Lower lobe of right lung (tissue), 2 donors: ENCODE data around the gene MT4. TPM values are rescaled to one million over a fixed set of nuclear protein-coding genes. Genes with fewer than 3 reads are reported as not detected.

ENCODE experiments used
- ATAC-seq, 2 donors: fragments of 200-7000 bp; cut with Tn5 transposase; one replicate each; pipeline ENCODE4 v1.9.1; 2020 to 2022; ENCODE audit warnings: mild to moderate bottlenecking in 2 of 2, moderate library complexity in 2 of 2
- DNase-seq: peaks from one replicate; pipeline ENCODE4 v3.0.0-alpha.2; 2020
- H3K27ac ChIP-seq: fragments of 200-600 bp; one replicate; pipeline ENCODE4 v1.8.0; 2022
- H3K27me3 ChIP-seq: fragments of 200-600 bp; one replicate; pipeline ENCODE4 v1.8.0; 2022; ENCODE audit warnings: low read depth
- H3K36me3 ChIP-seq: fragments of 200-600 bp; one replicate; pipeline ENCODE4 v1.8.0; 2022; ENCODE audit warnings: mild to moderate bottlenecking
- H3K4me1 ChIP-seq: fragments of 200-600 bp; one replicate; pipeline ENCODE4 v1.8.0; 2022
- H3K4me3 ChIP-seq: fragments of 200-600 bp; one replicate; pipeline ENCODE4 v1.8.0; 2022; ENCODE audit warnings: mild to moderate bottlenecking
- H3K9me3 ChIP-seq: fragments of 200-600 bp; one replicate; pipeline ENCODE4 v1.8.0; 2022
- intact Hi-C: fragments of 100-400 bp; cut with DNase I; formaldehyde crosslinking; loops from one replicate; pipeline ENCODE4 v1.11.0; 2022
- total RNA-seq: library from RNA; stranded (reverse); fragmentation: NEBNext Ultra II Directional; extraction: Animal tissue kit (Norgen Biotek cat#: 25700); gene quantifications from one replicate; pipeline ENCODE4 v1.2.1, GENCODE V29; 2021
- TF ChIP-seq, protein P1 (sequence below): fragments of 200-600 bp; IDR thresholded peaks from one replicate; pipeline ENCODE4 v1.8.0; 2022; ENCODE audit warnings: antibody characterized with exemption, mild to moderate bottlenecking
- donor health status: DM: no; HTN: yes; CAD: no; lungs with severe emphysema.

Gene MT4
- total RNA-seq, 1 donor from 2014 or later = not detected

- H3K4me1 ChIP-seq = peaks cover 6% of the 10 kb centered on the region
- no peak for DNase-seq
- no peak for ATAC-seq
- H3K4me3 ChIP-seq = no peak overlapping the region
- peaks cover 17% of the 10 kb centered on the region for H3K27me3 ChIP-seq
- H3K27ac ChIP-seq = no peak overlapping the region
- TF ChIP-seq, protein P1, sequence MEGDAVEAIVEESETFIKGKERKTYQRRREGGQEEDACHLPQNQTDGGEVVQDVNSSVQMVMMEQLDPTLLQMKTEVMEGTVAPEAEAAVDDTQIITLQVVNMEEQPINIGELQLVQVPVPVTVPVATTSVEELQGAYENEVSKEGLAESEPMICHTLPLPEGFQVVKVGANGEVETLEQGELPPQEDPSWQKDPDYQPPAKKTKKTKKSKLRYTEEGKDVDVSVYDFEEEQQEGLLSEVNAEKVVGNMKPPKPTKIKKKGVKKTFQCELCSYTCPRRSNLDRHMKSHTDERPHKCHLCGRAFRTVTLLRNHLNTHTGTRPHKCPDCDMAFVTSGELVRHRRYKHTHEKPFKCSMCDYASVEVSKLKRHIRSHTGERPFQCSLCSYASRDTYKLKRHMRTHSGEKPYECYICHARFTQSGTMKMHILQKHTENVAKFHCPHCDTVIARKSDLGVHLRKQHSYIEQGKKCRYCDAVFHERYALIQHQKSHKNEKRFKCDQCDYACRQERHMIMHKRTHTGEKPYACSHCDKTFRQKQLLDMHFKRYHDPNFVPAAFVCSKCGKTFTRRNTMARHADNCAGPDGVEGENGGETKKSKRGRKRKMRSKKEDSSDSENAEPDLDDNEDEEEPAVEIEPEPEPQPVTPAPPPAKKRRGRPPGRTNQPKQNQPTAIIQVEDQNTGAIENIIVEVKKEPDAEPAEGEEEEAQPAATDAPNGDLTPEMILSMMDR = no peak
- H3K36me3 ChIP-seq = no peaks in the 10 kb centered on the region
- intact Hi-C loops = no loop called here
- no peaks in the 10 kb centered on the region for H3K9me3 ChIP-seq
Observed at GRCh38 chr16:56594292-56594619, 29.4 kb downstream of the MT4 start.

DNA sequence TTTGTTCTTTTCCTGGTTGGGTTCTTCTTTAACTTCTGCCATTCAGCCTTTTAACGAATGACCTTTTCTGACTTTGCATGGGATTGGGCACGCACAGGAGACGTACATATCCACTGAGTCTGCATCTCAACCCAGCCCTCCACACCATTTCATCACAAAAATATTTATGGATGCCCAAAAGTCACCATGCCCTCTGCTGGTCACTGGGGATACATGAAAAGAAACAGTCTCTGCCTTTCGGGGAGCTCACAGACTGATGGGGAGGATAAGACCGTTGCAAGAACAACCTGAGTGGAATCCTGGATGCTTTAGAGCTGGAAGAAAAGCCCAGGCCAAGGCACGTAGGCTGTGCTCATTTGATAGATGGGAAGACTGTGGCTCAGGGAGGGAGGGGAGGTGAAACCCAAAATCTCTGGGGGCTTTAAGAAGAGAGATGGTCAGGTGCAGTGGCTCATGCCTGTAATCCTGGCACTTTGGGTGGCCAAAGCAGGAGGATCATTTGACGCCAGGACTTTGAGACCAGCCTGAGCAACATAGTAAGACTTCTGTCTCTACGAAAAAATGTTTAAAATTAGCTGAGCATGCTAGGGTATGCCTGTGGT, 35.6 kb downstream of the MT4 start:
- intact Hi-C loops = no loop called here
- H3K27ac ChIP-seq = no peak overlapping the region
- no peaks in the 10 kb centered on the region for H3K27me3 ChIP-seq
- ATAC-seq (peak; percentile 56 to 63), DNase-seq (no peak)
- TF ChIP-seq, protein P1 = peak; percentile 62
- H3K4me1 ChIP-seq = peaks cover 5% of the 10 kb centered on the region
- no peaks in the 10 kb centered on the region for H3K9me3 ChIP-seq
- no peaks in the 10 kb centered on the region for H3K36me3 ChIP-seq
- no peak overlapping the region for H3K4me3 ChIP-seq

- ATAC-seq (no peak), DNase-seq (no peak)
- intact Hi-C loops = no loop called here
- no peak overlapping the region for H3K4me3 ChIP-seq
- H3K27me3 ChIP-seq = no peaks in the 10 kb centered on the region
- H3K27ac ChIP-seq = no peak overlapping the region
- no peaks in the 10 kb centered on the region for H3K36me3 ChIP-seq
- TF ChIP-seq, protein P1 = no peak
- no peaks in the 10 kb centered on the region for H3K9me3 ChIP-seq
- peaks cover 13% of the 10 kb centered on the region for H3K4me1 ChIP-seq
Observed at GRCh38 chr16:56601325-56601724, 36.5 kb downstream of the MT4 start.

- intact Hi-C loops = no loop called here
- H3K4me3 ChIP-seq = no peak overlapping the region
- TF ChIP-seq, protein P1 = peak; percentile 44
- no peak for ATAC-seq
- no peak for DNase-seq
- no peaks in the 10 kb centered on the region for H3K9me3 ChIP-seq
- peaks cover 32% of the 10 kb centered on the region for H3K4me1 ChIP-seq
- H3K27ac ChIP-seq = no peak overlapping the region
- H3K36me3 ChIP-seq = no peaks in the 10 kb centered on the region
- no peaks in the 10 kb centered on the region for H3K27me3 ChIP-seq
Observed at GRCh38 chr16:56603589-56603988, 38.7 kb downstream of the MT4 start.

DNA sequence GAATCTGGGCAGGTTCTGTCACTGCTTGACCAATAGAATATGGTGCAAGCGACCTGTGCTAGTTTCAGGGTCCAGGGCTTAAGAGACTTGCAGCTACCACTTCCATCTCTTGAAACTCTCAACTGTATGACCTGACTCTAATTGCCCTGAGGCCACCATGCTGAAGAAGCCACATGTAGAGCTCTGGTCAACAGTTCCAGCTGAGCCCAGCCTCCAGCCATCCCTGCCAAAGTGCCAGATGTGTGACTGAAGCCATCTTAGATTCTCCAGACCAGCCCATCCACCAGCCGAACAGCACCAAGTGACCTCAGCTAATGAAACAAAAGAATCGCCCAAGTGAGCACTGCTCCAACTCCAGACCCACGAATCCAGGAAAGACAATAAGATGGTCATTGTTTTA, 40.1 kb downstream of the MT4 start:
- no peak for ATAC-seq
- no peaks in the 10 kb centered on the region for H3K36me3 ChIP-seq
- no peak overlapping the region for H3K4me3 ChIP-seq
- DNase-seq = no peak
- H3K27ac ChIP-seq = peak overlapping the region; percentile 96
- peaks cover 34% of the 10 kb centered on the region for H3K4me1 ChIP-seq
- intact Hi-C loops = no loop called here
- no peaks in the 10 kb centered on the region for H3K9me3 ChIP-seq
- TF ChIP-seq, protein P1 = no peak
- H3K27me3 ChIP-seq = no peaks in the 10 kb centered on the region
